HG02610 (cell line): Measurements from ENCODE around the gene SUGP1.

Experiments
- ATAC-seq: cut with Tn5 transposase; IDR thresholded peaks from one replicate; pipeline ENCODE4 v1.9.1; 2021; ENCODE audit warnings: mild to moderate bottlenecking, moderate library complexity; ENCODE audit not compliant: unreplicated experiment

SUGP1 gene

GRCh38 chr19:19236173-19236572 is 84.1 kb downstream of the SUGP1 start:
- ATAC-seq: no peak

- no peak for ATAC-seq
These were observed 86.0 kb downstream of the SUGP1 start for GRCh38 chr19:19234220-19234816.

- no peak for ATAC-seq
These were observed 88.0 kb downstream of the SUGP1 start for GRCh38 chr19:19232261-19232721.

- no peak for ATAC-seq
These were observed 89.3 kb downstream of the SUGP1 start for GRCh38 chr19:19230999-19231398.

- no peak for ATAC-seq
These were observed 90.6 kb downstream of the SUGP1 start for GRCh38 chr19:19229701-19230100.

- ATAC-seq: no peak
These were observed 93.1 kb downstream of the SUGP1 start for GRCh38 chr19:19227217-19227616.

- ATAC-seq: no peak
These were observed 93.6 kb downstream of the SUGP1 start for GRCh38 chr19:19226663-19227062.

GRCh38 chr19:19226204-19226603 is 94.1 kb downstream of the SUGP1 start:
- no peak for ATAC-seq
